GM23338 (cell line): ENCODE results near the gene ARHGEF39. TPM values are rescaled to one million over a fixed set of nuclear protein-coding genes. Genes with fewer than 3 reads are reported as not detected.

ENCODE experiments used
- ATAC-seq: fragments of 200-7000 bp; cut with Tn5 transposase; 3 replicates; pipeline ENCODE4 v1.9.1; 2020
- DNase-seq: peaks from one replicate; pipeline ENCODE4 v3.0.0-alpha.2; 2015; ENCODE audit warnings: low spot score
- H2AFZ ChIP-seq: fragments of 200-600 bp; sonication (generic); 2 replicates; pipeline ENCODE4 v1.8.0; 2016; ENCODE audit warnings: antibody characterized with exemption, mild to moderate bottlenecking, moderate library complexity
- H3F3A ChIP-seq: fragments of 200-600 bp; sonication (generic); replicated peaks from 2 replicates; pipeline ENCODE4 v1.8.0; 2017; ENCODE audit warnings: antibody characterized with exemption, mixed run types, low read depth
- H3K27ac ChIP-seq: fragments of 200-600 bp; sonication (generic); 2 replicates; pipeline ENCODE4 v1.6.1; 2016; ENCODE audit warnings: low read depth
- H3K27me3 ChIP-seq: fragments of 200-600 bp; sonication (generic); 2 replicates; pipeline ENCODE4 v1.8.0; 2016; ENCODE audit warnings: mild to moderate bottlenecking, mixed run types, moderate library complexity; ENCODE audit not compliant: insufficient read depth
- H3K36me3 ChIP-seq: fragments of 200-600 bp; sonication (generic); 2 replicates; pipeline ENCODE4 v1.8.0; 2016; ENCODE audit warnings: mild to moderate bottlenecking; ENCODE audit not compliant: insufficient read depth
- H3K4me1 ChIP-seq: fragments of 200-600 bp; sonication (generic); 2 replicates; pipeline ENCODE4 v1.8.0; 2016; ENCODE audit warnings: mild to moderate bottlenecking, moderate library complexity; ENCODE audit not compliant: insufficient read depth
- H3K4me2 ChIP-seq: fragments of 200-600 bp; sonication (generic); 2 replicates; pipeline ENCODE4 v1.7.1; 2017; ENCODE audit warnings: mixed run types
- H3K4me3 ChIP-seq: fragments of 200-600 bp; sonication (generic); 2 replicates; pipeline ENCODE4 v1.6.1; 2016; ENCODE audit warnings: mixed run types
- H3K79me2 ChIP-seq: fragments of 200-600 bp; sonication (generic); replicated peaks from 2 replicates; pipeline ENCODE4 v1.8.0; 2017; ENCODE audit warnings: mild to moderate bottlenecking; ENCODE audit not compliant: insufficient read depth
- H3K9me2 ChIP-seq: fragments of 200-600 bp; sonication (generic); 2 replicates; pipeline ENCODE4 v1.8.0; 2017; ENCODE audit not compliant: insufficient read depth
- H4K20me1 ChIP-seq: fragments of 200-600 bp; sonication (generic); replicated peaks from 2 replicates; pipeline ENCODE4 v1.8.0; 2017; ENCODE audit warnings: mild to moderate bottlenecking; ENCODE audit not compliant: insufficient read depth
- H3K27ac Mint-ChIP-seq: 2 replicates; pipeline ENCODE4 v1.8.0; 2020; ENCODE audit warnings: inconsistent platforms, mild to moderate bottlenecking, moderate library complexity, mixed read lengths
- H3K27me3 Mint-ChIP-seq: 3 replicates; pipeline ENCODE4 v1.8.0; 2022; ENCODE audit warnings: low read depth, mild to moderate bottlenecking, moderate library complexity, mixed read lengths, inconsistent platforms; ENCODE audit not compliant: insufficient read depth, poor library complexity
- H3K36me3 Mint-ChIP-seq: 3 replicates; pipeline ENCODE4 v1.8.0; 2021; ENCODE audit warnings: low read depth, mild to moderate bottlenecking, inconsistent platforms, moderate library complexity, mixed read lengths
- H3K4me1 Mint-ChIP-seq: 3 replicates; pipeline ENCODE4 v1.8.0; 2020; ENCODE audit warnings: mild to moderate bottlenecking, inconsistent platforms, mixed read lengths
- H3K4me3 Mint-ChIP-seq: 3 replicates; pipeline ENCODE4 v1.8.0; 2021; ENCODE audit warnings: moderate library complexity, mild to moderate bottlenecking, inconsistent platforms, mixed read lengths
- H3K9me3 Mint-ChIP-seq: 3 replicates; pipeline ENCODE4 v1.8.0; 2020; ENCODE audit warnings: moderate library complexity, mild to moderate bottlenecking, inconsistent platforms, mixed read lengths
- CREB1 ChIP-seq: fragments of 250-450 bp; sonication (Bioruptor Pico); IDR thresholded peaks from 2 replicates; pipeline ENCODE4 v1.5.0; 2020; ENCODE audit warnings: low read depth, mild to moderate bottlenecking, moderate library complexity
- CTCF ChIP-seq, 2 experiments: fragments of 200-600 bp in 1 of 2; sonication (generic) in 1 of 2; conservative IDR thresholded peaks; 2 replicates each; pipeline versions ENCODE4 v1.5.1 to v1.6.1; 2016 to 2017; ENCODE audit warnings: antibody characterized with exemption in 2 of 2, low read depth in 2 of 2, mild to moderate bottlenecking in 2 of 2, moderate library complexity in 1 of 2
- EZH2 ChIP-seq: fragments of 200-600 bp; sonication (generic); IDR thresholded peaks from one replicate; pipeline ENCODE4 v1.8.0; 2017; ENCODE audit warnings: antibody characterized with exemption, mild to moderate bottlenecking, low read depth; ENCODE audit not compliant: unreplicated experiment
- EZH2phosphoT487 ChIP-seq: fragments of 200-600 bp; sonication (generic); IDR thresholded peaks from one replicate; pipeline ENCODE4 v1.8.1; 2018; ENCODE audit warnings: antibody characterized with exemption; ENCODE audit not compliant: unreplicated experiment
- JUNB ChIP-seq: IDR thresholded peaks from one replicate; pipeline ENCODE4 v1.6.1; 2016; ENCODE audit warnings: antibody characterized with exemption; ENCODE audit not compliant: unreplicated experiment
- NANOG ChIP-seq: IDR thresholded peaks from 2 replicates; pipeline ENCODE4 v1.6.1; 2016; ENCODE audit warnings: antibody characterized with exemption, borderline replicate concordance
- POLR2AphosphoS5 ChIP-seq: IDR thresholded peaks from 2 replicates; pipeline ENCODE4 v1.6.1; 2016; ENCODE audit warnings: antibody characterized with exemption, low read depth
- REST ChIP-seq: IDR thresholded peaks from one replicate; pipeline ENCODE4 v1.6.1; 2018; ENCODE audit warnings: antibody characterized with exemption; ENCODE audit not compliant: unreplicated experiment
- STAT1 ChIP-seq: IDR thresholded peaks from one replicate; pipeline ENCODE4 v1.6.1; 2016; ENCODE audit warnings: antibody characterized with exemption; ENCODE audit not compliant: unreplicated experiment
- ZNF114 ChIP-seq: fragments of 250-450 bp; sonication (Bioruptor Pico); IDR thresholded peaks from 2 replicates; pipeline ENCODE4 v1.5.0; 2020; ENCODE audit warnings: mild to moderate bottlenecking, moderate library complexity
- ZNF331 ChIP-seq: fragments of 250-450 bp; sonication (Bioruptor Pico); IDR thresholded peaks from 2 replicates; pipeline ENCODE4 v1.5.0; 2020; ENCODE audit warnings: low read depth, mild to moderate bottlenecking, moderate library complexity
- ZNF462 ChIP-seq: fragments of 250-450 bp; sonication (Bioruptor Pico); IDR thresholded peaks from 2 replicates; pipeline ENCODE4 v1.5.0; 2020; ENCODE audit warnings: mild to moderate bottlenecking, moderate library complexity
- polyA plus RNA-seq: library from polyadenylated mRNA; unstranded; fragments of >200 nt; fragmentation: Nextera tagmentation; extraction: Ambion mirVana; gene quantifications from 2 replicates; pipeline ENCODE4 v1.2.1, GENCODE V29; 2016
- total RNA-seq: library from RNA; depleted of rRNA; stranded (reverse); fragments of >200 nt; shearing (Covaris generic); gene quantifications from 2 replicates; pipeline ENCODE4 v1.2.3, GENCODE V29; 2014
- TF ChIP-seq, protein P1 (sequence below): IDR thresholded peaks from 2 replicates; pipeline ENCODE4 v1.6.1; 2016; ENCODE audit warnings: antibody characterized with exemption

The ARHGEF39 gene
- total and polyA plus RNA-seq, 2 experiments from 2014 or later: 16.8 to 31.0 TPM

DNA sequence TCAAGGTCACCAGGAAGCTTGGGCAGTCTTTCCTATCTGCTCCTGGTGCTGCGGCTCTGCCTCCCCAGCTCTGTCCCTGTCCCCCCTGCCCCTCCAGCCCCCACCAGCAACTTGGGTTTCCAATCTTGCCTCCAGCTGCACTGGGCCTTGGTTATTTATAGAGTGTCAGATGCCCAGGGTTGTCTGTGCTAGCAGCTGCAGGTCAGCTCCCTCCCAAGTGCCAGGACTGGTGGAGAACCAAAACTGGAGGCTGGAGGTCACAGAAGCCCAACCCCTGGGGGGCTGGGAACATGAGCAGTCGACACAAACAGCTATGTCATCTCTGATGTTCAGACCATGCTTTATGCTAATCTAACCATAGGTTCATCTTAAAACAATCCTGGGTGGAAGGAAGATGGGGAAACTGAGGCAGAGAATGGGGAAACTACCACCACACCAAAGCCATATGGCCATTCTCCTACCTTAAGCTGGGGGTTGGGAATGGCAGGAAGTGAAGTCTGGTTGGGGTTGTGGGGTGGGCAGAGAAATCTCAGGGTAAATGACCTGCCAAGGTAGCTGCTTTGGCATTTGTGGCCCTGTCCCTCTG, 23.1 kb upstream of the ARHGEF39 start:
- no peak overlapping the region for H3K27ac ChIP-seq
- Mint-ChIP-seq H3K9me3 (no peaks in the 10 kb centered on the region; the same call in 1 of the 3 replicates), H3K4me1 (peaks cover 33% of the 10 kb centered on the region), H3K27me3 (peaks cover 3% of the 10 kb centered on the region), H3K36me3 (peaks cover 57% of the 10 kb centered on the region), H3K4me3 (peak overlapping the region; percentile 95), H3K27ac (no peak overlapping the region)
- ATAC-seq (no peak), DNase-seq (no peak)
- H3K4me2 ChIP-seq: peak overlapping the region; percentile 96
- TF ChIP-seq EZH2 (no peak), EZH2phosphoT487 (no peak), NANOG (no peak), ZNF462 (CRISPR knock-in tag) (no peak), REST (no peak), CTCF (conservative IDR thresholded peaks at IDR 0.05; ENCODE audit: low read depth in 2 of 2) (no peak), POLR2AphosphoS5 (no peak), ZNF331 (CRISPR knock-in tag) (no peak), CREB1 (CRISPR knock-in tag) (no peak), JUNB (no peak), ZNF114 (no peak), STAT1 (no peak)
- TF ChIP-seq, protein P1, sequence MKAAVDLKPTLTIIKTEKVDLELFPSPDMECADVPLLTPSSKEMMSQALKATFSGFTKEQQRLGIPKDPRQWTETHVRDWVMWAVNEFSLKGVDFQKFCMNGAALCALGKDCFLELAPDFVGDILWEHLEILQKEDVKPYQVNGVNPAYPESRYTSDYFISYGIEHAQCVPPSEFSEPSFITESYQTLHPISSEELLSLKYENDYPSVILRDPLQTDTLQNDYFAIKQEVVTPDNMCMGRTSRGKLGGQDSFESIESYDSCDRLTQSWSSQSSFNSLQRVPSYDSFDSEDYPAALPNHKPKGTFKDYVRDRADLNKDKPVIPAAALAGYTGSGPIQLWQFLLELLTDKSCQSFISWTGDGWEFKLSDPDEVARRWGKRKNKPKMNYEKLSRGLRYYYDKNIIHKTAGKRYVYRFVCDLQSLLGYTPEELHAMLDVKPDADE: no peak
- peaks cover 22% of the 10 kb centered on the region for H3K79me2 ChIP-seq
- peaks cover 6% of the 10 kb centered on the region; the same call in 1 of the 2 replicates for H4K20me1 ChIP-seq
- no peaks in the 10 kb centered on the region for H3K9me2 ChIP-seq
- H3K4me1 ChIP-seq: peaks cover 17% of the 10 kb centered on the region; the same call in 1 of the 2 replicates
- no peaks in the 10 kb centered on the region for H3K27me3 ChIP-seq
- peaks cover 10% of the 10 kb centered on the region; the same call in 1 of the 2 replicates for H3F3A ChIP-seq
- H2AFZ ChIP-seq: no peak overlapping the region
- peak overlapping the region; percentile 94 for H3K4me3 ChIP-seq
- peaks cover 26% of the 10 kb centered on the region for H3K36me3 ChIP-seq
